PC-3 (cell line): ENCODE results near the gene SYT5. TPM values are rescaled to one million over a fixed set of nuclear protein-coding genes. Genes with fewer than 3 reads are reported as not detected.

ENCODE experiments used
- ATAC-seq: fragments of 200-7000 bp; cut with Tn5 transposase; 2 replicates; pipeline ENCODE4 v1.9.1; 2020; ENCODE audit warnings: mild to moderate bottlenecking, moderate library complexity
- BruUV-seq: library from RNA; stranded (reverse); fragments of 400-500 nt; replicated peaks from 2 replicates; lab custom pipeline; 2021; lab: Mats Ljungman, UMichigan
- CTCF ChIA-PET: fragments of 300-600 bp; sonication (Branson Sonifier 250); formaldehyde crosslinking; loops from one replicate; lab custom pipeline; 2022; ENCODE audit warnings: antibody characterized with exemption; lab: Charles Lee
- POLR2A ChIA-PET: fragments of 300-600 bp; sonication (Branson Sonifier 250); formaldehyde crosslinking; loops from one replicate; lab custom pipeline; 2022; ENCODE audit warnings: antibody characterized with exemption; ENCODE audit not compliant: unreplicated experiment; lab: Charles Lee
- DNase-seq: peaks from one replicate; pipeline ENCODE4 v3.0.0-alpha.2; 2015
- H2AFZ ChIP-seq: fragments of 300-600 bp; sonication (generic); 2 replicates; pipeline ENCODE4 v1.6.0; 2016; ENCODE audit warnings: antibody characterized with exemption, low read length
- H3F3A ChIP-seq: fragments of 300-600 bp; sonication (generic); one replicate; pipeline ENCODE4 v1.6.0; 2017; ENCODE audit warnings: antibody characterized with exemption, low read length, control low read depth, mild to moderate bottlenecking; ENCODE audit not compliant: unreplicated experiment
- H3K27ac ChIP-seq: fragments of 300-600 bp; sonication (generic); 2 replicates; pipeline ENCODE4 v1.5.1; 2016; ENCODE audit warnings: mild to moderate bottlenecking, low read length
- H3K27me3 ChIP-seq: fragments of 300-600 bp; sonication (generic); 2 replicates; pipeline ENCODE4 v1.6.1; 2016; ENCODE audit warnings: low read length, mixed read lengths
- H3K36me3 ChIP-seq: fragments of 300-600 bp; sonication (generic); 2 replicates; pipeline ENCODE4 v1.6.1; 2016; ENCODE audit warnings: low read depth, mixed run types, low read length, mixed read lengths
- H3K4me1 ChIP-seq: fragments of 300-600 bp; sonication (generic); 2 replicates; pipeline ENCODE4 v1.5.1; 2016; ENCODE audit warnings: low read length; ENCODE audit not compliant: insufficient read depth
- H3K4me2 ChIP-seq: fragments of 300-600 bp; sonication (generic); 2 replicates; pipeline ENCODE4 v1.6.0; 2016; ENCODE audit warnings: low read length
- H3K4me3 ChIP-seq: fragments of 300-600 bp; sonication (generic); 2 replicates; pipeline ENCODE4 v1.5.1; 2016; ENCODE audit warnings: mild to moderate bottlenecking, low read length, mixed read lengths
- H3K79me2 ChIP-seq: fragments of 300-600 bp; sonication (generic); 2 replicates; pipeline ENCODE4 v1.6.1; 2017; ENCODE audit warnings: low read length, mixed read lengths
- H3K9ac ChIP-seq: fragments of 300-600 bp; sonication (generic); 2 replicates; pipeline ENCODE4 v1.6.0; 2016; ENCODE audit warnings: mild to moderate bottlenecking, low read length
- H3K9me2 ChIP-seq: fragments of 300-600 bp; sonication (generic); replicated peaks from 2 replicates; pipeline ENCODE4 v1.6.1; 2016; ENCODE audit warnings: mixed run types, low read length, mixed read lengths
- H3K9me3 ChIP-seq: fragments of 300-600 bp; sonication (generic); 2 replicates; pipeline ENCODE4 v1.6.1; 2016; ENCODE audit warnings: low read length, mixed read lengths
- H4K20me1 ChIP-seq: fragments of 300-600 bp; sonication (generic); 2 replicates; pipeline ENCODE4 v1.6.1; 2016; ENCODE audit warnings: low read length, mixed read lengths
- EZH2 ChIP-seq: fragments of 300-600 bp; sonication (generic); IDR thresholded peaks from one replicate; pipeline ENCODE4 v1.6.1; 2017; ENCODE audit warnings: antibody characterized with exemption, mild to moderate bottlenecking, low read length; ENCODE audit not compliant: unreplicated experiment
- EZH2phosphoT487 ChIP-seq: fragments of 300-600 bp; sonication (generic); IDR thresholded peaks from 2 replicates; pipeline ENCODE4 v1.6.1; 2018; ENCODE audit warnings: mild to moderate bottlenecking, antibody characterized with exemption, low read length, borderline replicate concordance
- intact Hi-C: fragments of 100-400 bp; cut with micrococcal nuclease; formaldehyde crosslinking; loops from 2 replicates; pipeline ENCODE4 v1.9.0; 2023
- total RNA-seq: library from RNA; depleted of rRNA; stranded (reverse); fragments of >200 nt; gene quantifications from 2 replicates; pipeline ENCODE4 v1.2.3, GENCODE V29; 2014
- TF ChIP-seq, protein P1 (sequence below): fragments of 300-600 bp; sonication (generic); conservative IDR thresholded peaks from 2 replicates; pipeline ENCODE4 v1.5.1; 2017; ENCODE audit warnings: antibody characterized with exemption, low read depth, mild to moderate bottlenecking, low read length

The SYT5 gene
- total RNA-seq, 1 experiment from 2014 or later = 2.5 TPM

DNA sequence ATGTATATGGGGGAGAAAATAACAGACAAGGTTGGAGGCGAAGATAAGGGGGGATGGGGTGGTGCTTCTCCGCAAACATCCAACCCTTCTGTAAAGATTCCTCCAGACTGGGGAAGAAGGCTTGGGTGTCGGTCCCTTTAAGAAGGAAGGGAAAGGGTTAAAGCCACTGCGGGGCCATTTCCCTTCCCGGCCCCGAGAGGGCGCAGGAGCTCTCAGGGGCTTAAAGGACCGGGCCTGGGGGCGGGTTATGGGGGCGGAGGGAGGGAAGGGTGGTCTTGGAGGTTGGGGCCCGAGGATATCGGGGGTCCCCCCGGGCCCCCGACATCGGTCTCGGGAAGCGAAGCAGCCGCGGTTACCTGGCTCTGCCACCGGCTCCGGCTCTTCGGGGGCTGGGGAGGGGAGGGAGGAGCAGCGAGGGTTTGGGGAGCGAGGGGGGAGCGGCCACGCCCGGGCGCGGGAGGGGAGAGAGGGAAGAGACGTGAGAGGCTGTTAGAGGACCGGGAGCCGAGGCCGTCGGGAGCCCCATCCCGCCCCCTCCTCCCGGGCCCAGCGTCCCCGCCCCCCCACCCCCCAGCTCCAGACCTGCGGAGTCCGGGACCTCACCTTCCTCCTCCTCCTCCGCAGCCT, 33.9 kb downstream of the SYT5 start:
- ChIA-PET CTCF (interaction anchor here (0.5 to 2.1 kb wide), 11 partner anchors 10 to 680 kb away, joined by 3 to 25 read pairs (median 5); partner anchors contain the start of gene DNAAF3), POLR2A (interaction anchor here (0.7 kb wide), 1 partner anchor 13 kb away, joined by 5 read pairs; no protein-coding TSS in a partner anchor)
- BruUV-seq = no TSS peak
- H3K79me2 ChIP-seq = 0 out of 2 replicates have a peak, but pooled peaks cover 3% of the 10 kb centered on the region
- ATAC-seq (peak; percentile 61), DNase-seq (peak; percentile 81)
- intact Hi-C loops = loop anchor here (1.0 kb wide), 1 partner anchor 14 kb away; no protein-coding TSS in a partner anchor
- peak overlapping the region; percentile 96 for H2AFZ ChIP-seq
- H3K27me3 ChIP-seq = no peaks in the 10 kb centered on the region
- H3K4me2 ChIP-seq = peak overlapping the region; percentile 94
- H3K9me2 ChIP-seq = no peaks in the 10 kb centered on the region
- H4K20me1 ChIP-seq = no peaks in the 10 kb centered on the region
- H3K27ac ChIP-seq = peak overlapping the region; percentile 33; the same call in 1 of the 2 replicates
- no peaks in the 10 kb centered on the region for H3F3A ChIP-seq
- H3K4me3 ChIP-seq = peak overlapping the region; percentile 76
- H3K36me3 ChIP-seq = no peaks in the 10 kb centered on the region
- H3K9ac ChIP-seq = peak overlapping the region; percentile 51
- TF ChIP-seq, protein P1, sequence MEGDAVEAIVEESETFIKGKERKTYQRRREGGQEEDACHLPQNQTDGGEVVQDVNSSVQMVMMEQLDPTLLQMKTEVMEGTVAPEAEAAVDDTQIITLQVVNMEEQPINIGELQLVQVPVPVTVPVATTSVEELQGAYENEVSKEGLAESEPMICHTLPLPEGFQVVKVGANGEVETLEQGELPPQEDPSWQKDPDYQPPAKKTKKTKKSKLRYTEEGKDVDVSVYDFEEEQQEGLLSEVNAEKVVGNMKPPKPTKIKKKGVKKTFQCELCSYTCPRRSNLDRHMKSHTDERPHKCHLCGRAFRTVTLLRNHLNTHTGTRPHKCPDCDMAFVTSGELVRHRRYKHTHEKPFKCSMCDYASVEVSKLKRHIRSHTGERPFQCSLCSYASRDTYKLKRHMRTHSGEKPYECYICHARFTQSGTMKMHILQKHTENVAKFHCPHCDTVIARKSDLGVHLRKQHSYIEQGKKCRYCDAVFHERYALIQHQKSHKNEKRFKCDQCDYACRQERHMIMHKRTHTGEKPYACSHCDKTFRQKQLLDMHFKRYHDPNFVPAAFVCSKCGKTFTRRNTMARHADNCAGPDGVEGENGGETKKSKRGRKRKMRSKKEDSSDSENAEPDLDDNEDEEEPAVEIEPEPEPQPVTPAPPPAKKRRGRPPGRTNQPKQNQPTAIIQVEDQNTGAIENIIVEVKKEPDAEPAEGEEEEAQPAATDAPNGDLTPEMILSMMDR = peak; percentile 91
- TF ChIP-seq EZH2phosphoT487 (no peak), EZH2 (no peak)
- no peaks in the 10 kb centered on the region for H3K9me3 ChIP-seq
- H3K4me1 ChIP-seq = peaks cover 6% of the 10 kb centered on the region; the same call in 1 of the 2 replicates

DNA sequence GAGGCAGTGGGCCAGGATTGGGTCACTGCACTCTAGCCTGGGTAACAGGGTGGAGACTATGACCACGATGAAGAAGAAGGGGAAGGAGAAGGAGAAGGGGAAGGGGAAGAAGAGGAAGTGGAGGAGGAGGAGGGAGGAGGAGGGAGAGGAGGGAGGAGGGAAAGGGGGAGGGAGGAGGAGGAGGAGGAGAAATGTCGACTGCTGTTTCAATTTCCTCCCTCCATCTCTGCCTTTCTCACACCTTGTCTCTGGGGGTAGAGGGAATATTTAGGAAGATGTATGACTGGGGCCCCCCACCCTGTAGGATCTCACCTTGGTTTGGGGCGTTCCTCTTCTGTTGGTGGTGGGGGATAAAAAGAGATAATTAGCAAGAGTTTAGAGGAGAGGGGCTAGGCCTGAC, 34.9 kb downstream of the SYT5 start:
- DNase-seq (no peak), ATAC-seq (no peak)
- CTCF ChIA-PET = interaction anchor here (0.6 kb wide), 1 partner anchor 30 kb away, joined by 3 read pairs; no protein-coding TSS in a partner anchor
- H4K20me1 ChIP-seq = no peaks in the 10 kb centered on the region
- no peak overlapping the region for H3K27ac ChIP-seq
- H3K27me3 ChIP-seq = no peaks in the 10 kb centered on the region
- TF ChIP-seq, protein P1 = no peak
- TF ChIP-seq EZH2phosphoT487 = no peak
- TF ChIP-seq EZH2 = no peak
- POLR2A ChIA-PET = no interaction called here
- no peaks in the 10 kb centered on the region for H3K9me2 ChIP-seq
- H3K4me2 ChIP-seq = peak overlapping the region; percentile 77
- no peak overlapping the region for H3K9ac ChIP-seq
- 0 out of 2 replicates have a peak, but pooled peaks cover 3% of the 10 kb centered on the region for H3K79me2 ChIP-seq
- no peaks in the 10 kb centered on the region for H3F3A ChIP-seq
- no TSS peak for BruUV-seq
- intact Hi-C loops = no loop called here
- H3K36me3 ChIP-seq = no peaks in the 10 kb centered on the region
- H3K9me3 ChIP-seq = no peaks in the 10 kb centered on the region
- peak overlapping the region; percentile 52 for H3K4me3 ChIP-seq
- peaks cover 6% of the 10 kb centered on the region; the same call in 1 of the 2 replicates for H3K4me1 ChIP-seq
- H2AFZ ChIP-seq = no peak overlapping the region

DNA sequence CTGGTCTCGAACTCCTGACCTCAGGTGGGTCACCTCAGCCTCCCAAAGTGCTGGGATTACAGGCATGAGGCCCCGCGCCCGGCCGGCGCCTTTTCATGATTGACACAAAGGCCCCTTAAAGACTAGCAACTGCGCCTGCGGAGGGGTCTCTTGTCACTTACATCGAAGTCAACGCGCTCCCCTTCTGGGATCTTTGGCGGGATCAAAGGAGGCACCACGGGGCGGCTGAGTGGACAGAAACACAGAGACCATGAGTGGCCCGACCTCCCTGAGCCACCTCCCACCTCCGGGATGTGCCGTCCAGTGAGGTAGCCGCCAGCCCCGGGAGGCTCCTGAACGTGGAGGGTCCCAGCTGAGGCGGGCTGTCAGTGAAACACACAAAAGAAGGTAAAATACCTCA, 38.4 kb downstream of the SYT5 start:
- TF ChIP-seq, protein P1 = no peak
- no peak for TF ChIP-seq EZH2
- TF ChIP-seq EZH2phosphoT487 = no peak
- Histone ChIP-seq H3K9ac (no peak overlapping the region), H3K9me3 (no peaks in the 10 kb centered on the region), H3K79me2 (0 out of 2 replicates have a peak, but pooled peaks cover 3% of the 10 kb centered on the region), H3K4me2 (peak overlapping the region; percentile 26), H3K4me1 (peaks cover 1% of the 10 kb centered on the region; the same call in 1 of the 2 replicates), H3K36me3 (no peaks in the 10 kb centered on the region), H3K9me2 (no peaks in the 10 kb centered on the region), H4K20me1 (no peaks in the 10 kb centered on the region), H2AFZ (peak overlapping the region; percentile 10), H3K27ac (no peak overlapping the region), H3F3A (no peaks in the 10 kb centered on the region), H3K4me3 (no peak overlapping the region), H3K27me3 (no peaks in the 10 kb centered on the region)
- ATAC-seq (no peak), DNase-seq (no peak)
- no TSS peak for BruUV-seq
- intact Hi-C loops = loop anchor here (1.0 to 5.0 kb wide), 4 partner anchors 19 to 361 kb away; no protein-coding TSS in a partner anchor
- CTCF ChIA-PET = interaction anchor here (0.6 to 1.3 kb wide), 8 partner anchors 17 to 362 kb away, joined by 3 to 18 read pairs (median 8); partner anchors contain the start of gene PPP6R1
- POLR2A ChIA-PET = no interaction called here
